HG03432 (cell line): Measurements from ENCODE around the gene MROH2A.

ENCODE experiments used
- ATAC-seq: cut with Tn5 transposase; IDR thresholded peaks from one replicate; pipeline ENCODE4 v1.9.1; 2021; ENCODE audit warnings: mild to moderate bottlenecking, moderate library complexity; ENCODE audit not compliant: unreplicated experiment

The MROH2A gene

GRCh38 chr2:233833345-233833744 lies 55.2 kb downstream of the MROH2A start:
- ATAC-seq: no peak

GRCh38 chr2:233835230-233836186 lies 57.4 kb downstream of the MROH2A start:
- ATAC-seq: no peak

- no peak for ATAC-seq
Measured at GRCh38 chr2:233836359-233836758, 58.2 kb downstream of the MROH2A start.

GRCh38 chr2:233837694-233838229 lies 59.6 kb downstream of the MROH2A start:
- ATAC-seq: no peak

- no peak for ATAC-seq
Measured at GRCh38 chr2:233838251-233838650, 60.1 kb downstream of the MROH2A start.

DNA sequence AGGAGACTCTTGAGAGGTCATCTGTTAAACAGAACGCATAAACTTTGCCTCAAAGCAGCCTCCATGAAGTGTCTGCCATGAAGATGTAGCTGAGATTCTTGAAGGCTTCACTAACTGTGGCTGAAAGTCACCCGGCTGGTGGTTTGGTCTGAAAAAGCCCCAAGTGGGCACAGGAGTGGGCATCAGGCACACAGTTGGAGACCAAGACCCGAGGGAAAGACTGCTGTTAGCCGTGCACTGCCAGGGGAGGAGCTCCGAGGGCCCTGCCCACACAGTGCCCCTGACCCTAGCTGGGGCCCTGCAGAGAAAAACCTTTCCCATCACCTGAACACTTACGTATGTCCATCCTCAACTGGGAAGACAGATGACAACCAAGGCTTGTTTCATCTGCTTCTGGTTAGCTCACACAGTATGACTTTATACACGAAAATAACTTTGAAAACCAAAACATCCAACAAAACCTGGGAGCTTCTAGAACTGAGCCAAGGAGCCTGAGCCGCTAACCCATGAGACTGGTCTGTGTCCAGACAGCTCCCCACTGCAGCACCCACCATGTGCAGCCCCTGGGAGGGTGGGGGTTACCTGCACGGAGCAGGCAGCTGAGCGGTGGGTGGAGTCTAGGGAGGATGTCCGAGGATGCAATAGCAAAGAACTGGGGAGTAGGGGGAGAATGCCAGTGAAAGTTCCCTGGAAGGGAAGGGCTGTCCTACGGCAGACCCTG lies 60.8 kb downstream of the MROH2A start:
- no peak for ATAC-seq

- no peak for ATAC-seq
Measured at GRCh38 chr2:233839447-233839820, 61.3 kb downstream of the MROH2A start.

GRCh38 chr2:233840520-233840919 lies 62.4 kb downstream of the MROH2A start:
- no peak for ATAC-seq

- ATAC-seq: no peak
Measured at GRCh38 chr2:233841183-233841582, 63.1 kb downstream of the MROH2A start.

- no peak for ATAC-seq
Measured at GRCh38 chr2:233844064-233844807, 66.1 kb downstream of the MROH2A start.

GRCh38 chr2:233844836-233845235 lies 66.7 kb downstream of the MROH2A start:
- no peak for ATAC-seq

GRCh38 chr2:233845301-233846060 lies 67.4 kb downstream of the MROH2A start:
- ATAC-seq: no peak

- ATAC-seq: no peak
Measured at GRCh38 chr2:233846387-233847247, 68.5 kb downstream of the MROH2A start.

GRCh38 chr2:233847248-233847898 lies 69.2 kb downstream of the MROH2A start:
- ATAC-seq: no peak

DNA sequence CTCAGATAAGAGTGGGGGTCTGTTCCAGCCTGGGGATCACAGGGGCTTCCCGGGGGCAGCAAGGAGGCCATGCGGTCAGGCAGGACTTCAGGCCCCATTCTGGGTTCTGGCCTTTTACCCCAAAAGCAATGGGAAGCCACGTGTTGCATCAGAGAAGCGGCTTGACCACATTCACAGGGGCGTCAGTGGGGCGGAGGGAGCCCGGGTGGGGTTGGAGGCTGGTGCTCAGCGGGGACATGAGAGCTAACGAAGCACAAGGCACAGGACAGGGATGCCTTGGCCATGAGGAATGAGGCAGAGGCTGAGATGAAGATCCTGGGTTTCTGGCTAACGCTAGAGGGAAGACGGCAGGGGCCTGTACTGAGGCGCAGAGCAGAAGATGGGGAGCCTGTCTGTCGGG lies 70.1 kb downstream of the MROH2A start:
- no peak for ATAC-seq

DNA sequence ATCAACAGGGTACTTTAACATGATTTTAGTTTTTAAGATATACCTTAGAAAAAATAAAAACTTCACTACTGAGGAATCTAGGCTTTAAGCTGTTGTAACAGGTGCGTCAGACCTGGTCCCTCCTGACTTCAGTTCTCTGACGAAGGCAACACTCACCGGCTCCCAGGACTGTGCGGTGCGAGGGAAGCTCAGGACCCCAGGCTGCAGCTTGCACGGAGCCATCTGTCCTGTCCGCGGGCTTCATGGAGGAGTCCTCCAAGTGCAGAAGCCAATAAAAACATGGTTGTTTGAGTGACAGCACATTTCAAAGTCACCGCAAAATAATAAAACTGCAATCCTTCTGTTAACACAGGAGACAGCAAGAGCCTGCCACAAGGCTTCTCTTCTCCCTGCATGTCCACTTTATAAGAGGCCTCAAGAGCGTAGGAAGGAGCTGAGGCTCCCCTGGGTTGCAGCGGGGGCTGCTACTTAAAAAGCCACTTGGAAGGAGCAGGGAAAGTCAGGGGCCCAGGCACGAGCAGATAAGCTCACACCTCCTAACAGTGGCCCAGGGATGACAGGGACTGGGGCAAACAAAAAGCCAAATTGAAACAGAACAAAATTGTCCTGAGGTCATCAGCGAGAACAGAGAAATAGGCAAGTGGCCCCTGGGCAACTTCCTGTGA lies 71.6 kb downstream of the MROH2A start:
- no peak for ATAC-seq

GRCh38 chr2:233850745-233851144 lies 72.6 kb downstream of the MROH2A start:
- no peak for ATAC-seq

DNA sequence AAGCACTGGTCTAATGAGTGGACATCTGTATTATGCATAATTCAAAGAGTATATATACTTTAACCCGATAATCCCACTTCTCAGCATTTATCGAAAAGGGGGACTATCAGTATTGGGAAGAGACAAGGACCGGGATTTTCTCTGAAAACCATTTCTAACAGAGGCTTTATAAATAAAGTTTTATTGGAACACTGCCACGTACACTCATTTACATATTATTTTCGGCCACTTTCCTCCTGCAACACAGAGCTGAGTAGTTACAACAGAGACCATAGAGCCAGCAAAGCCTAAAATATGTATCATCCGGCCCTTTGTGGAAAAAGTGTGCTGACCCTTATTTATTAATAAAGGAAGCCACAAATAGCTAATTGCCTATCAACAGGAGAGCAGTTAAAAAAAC lies 73.0 kb downstream of the MROH2A start:
- ATAC-seq: no peak
